T-helper 2 cell (primary cell): ENCODE results near the gene KRTAP12-1.
"Not testable (repeated sequence)": the region's sequence is repeated elsewhere in the genome, so short reads cannot be mapped to it uniquely, and the experiment has no call there.

Source experiments
- DNase-seq, 5 experiments: peaks; one replicate each; pipeline versions ENCODE4 v3.0.0 to v3.0.0-alpha.2; 2012 to 2022

Gene KRTAP12-1

GRCh38 chr21:44639331-44639655, 42.7 kb downstream of the KRTAP12-1 start:
- no peak for DNase-seq

GRCh38 chr21:44638506-44639330, 43.2 kb downstream of the KRTAP12-1 start:
- DNase-seq = not testable (repeated sequence)

- not testable (repeated sequence) for DNase-seq
Observed at GRCh38 chr21:44637851-44638348, 44.1 kb downstream of the KRTAP12-1 start.

- no peak for DNase-seq
Observed at GRCh38 chr21:44637018-44637850, 44.7 kb downstream of the KRTAP12-1 start, which contains the start of gene KRTAP10-10. Gene KRTAP10-10, plus strand, starts transcription at chr21:44637356. Its CDS starts 62 bp downstream, at chr21:44637418.

- no peak for DNase-seq
Observed at GRCh38 chr21:44636209-44637017, 45.5 kb downstream of the KRTAP12-1 start.

- no peak for DNase-seq
Observed at GRCh38 chr21:44632067-44632466, 49.9 kb downstream of the KRTAP12-1 start.
